Caco-2 (cell line): ENCODE measurements around the gene SRRT. TPM values are rescaled to one million over a fixed set of nuclear protein-coding genes. Genes with fewer than 3 reads are reported as not detected.

ENCODE experiments used
- BruUV-seq: library from RNA; stranded (reverse); fragments of 400-500 nt; replicated peaks from 2 replicates; lab custom pipeline; 2021; lab: Mats Ljungman, UMichigan
- CTCF ChIA-PET: fragments of 300-600 bp; sonication (Branson Sonifier 250); formaldehyde crosslinking; loops from one replicate; lab custom pipeline; 2022; ENCODE audit warnings: antibody characterized with exemption; lab: Charles Lee
- POLR2A ChIA-PET: fragments of 300-600 bp; sonication (Branson Sonifier 250); formaldehyde crosslinking; loops from one replicate; lab custom pipeline; 2022; ENCODE audit warnings: antibody characterized with exemption; lab: Charles Lee
- DNase-seq, 2 experiments: peaks; one replicate each; pipeline versions ENCODE4 v3.0.0 to v3.0.0-alpha.2; 2020 to 2022
- H3K27me3 ChIP-seq: replicated peaks from 2 replicates; pipeline ENCODE4 v1.6.0; 2011; ENCODE audit warnings: low read length; ENCODE audit not compliant: control insufficient read depth, insufficient read depth
- H3K36me3 ChIP-seq: 2 replicates; pipeline ENCODE4 v1.5.1; 2011; ENCODE audit warnings: low read length; ENCODE audit not compliant: control insufficient read depth, insufficient read depth
- H3K4me1 ChIP-seq: fragments of 250-450 bp; sonication (Bioruptor Pico); 2 replicates; pipeline ENCODE4 v1.5.1; 2020; ENCODE audit warnings: mild to moderate bottlenecking
- H3K4me3 ChIP-seq: 2 replicates; pipeline ENCODE4 v1.5.1; 2011; ENCODE audit warnings: low read depth, mild to moderate bottlenecking, control low read depth, low read length
- H3K9me3 ChIP-seq: fragments of 250-450 bp; sonication (Bioruptor Pico); 2 replicates; pipeline ENCODE4 v1.5.1; 2020; ENCODE audit warnings: mild to moderate bottlenecking, moderate library complexity
- H3K27ac Mint-ChIP-seq: one replicate; pipeline ENCODE4 v1.8.0; 2022; ENCODE audit warnings: mixed read lengths; ENCODE audit not compliant: unreplicated experiment
- H3K27me3 Mint-ChIP-seq: one replicate; pipeline ENCODE4 v1.8.0; 2022; ENCODE audit warnings: mixed read lengths; ENCODE audit not compliant: insufficient read depth, unreplicated experiment
- H3K36me3 Mint-ChIP-seq: one replicate; pipeline ENCODE4 v1.8.0; 2022; ENCODE audit warnings: mild to moderate bottlenecking, mixed read lengths; ENCODE audit not compliant: insufficient read depth, unreplicated experiment
- H3K4me1 Mint-ChIP-seq: one replicate; pipeline ENCODE4 v1.8.0; 2022; ENCODE audit warnings: low read depth, mixed read lengths; ENCODE audit not compliant: unreplicated experiment
- H3K4me3 Mint-ChIP-seq: one replicate; pipeline ENCODE4 v1.8.0; 2022; ENCODE audit warnings: mild to moderate bottlenecking, moderate library complexity, mixed read lengths; ENCODE audit not compliant: unreplicated experiment
- H3K9me3 Mint-ChIP-seq: one replicate; pipeline ENCODE4 v1.8.0; 2022; ENCODE audit warnings: mixed read lengths; ENCODE audit not compliant: unreplicated experiment
- CTCF ChIP-seq, 2 experiments: fragments of 200-600 bp in 1 of 2; IDR thresholded peaks; 1 replicate in 1 of 2; 2 replicates in 1 of 2; pipeline versions ENCODE4 v1.5.1 to v1.8.0; 2011 to 2022; ENCODE audit warnings: antibody characterized with exemption in 1 of 2, control low read depth in 1 of 2, inconsistent platforms in 1 of 2, low read depth in 1 of 2, low read length in 1 of 2, mild to moderate bottlenecking in 1 of 2, moderate library complexity in 1 of 2; ENCODE audit not compliant: insufficient read depth in 1 of 2, severe bottlenecking in 1 of 2, unreplicated experiment in 1 of 2
- intact Hi-C: fragments of 100-400 bp; cut with micrococcal nuclease; formaldehyde crosslinking; loops from one replicate; pipeline ENCODE4 v1.10.0; 2022; ENCODE audit not compliant: unreplicated experiment
- total RNA-seq: library from RNA; stranded (reverse); gene quantifications from 2 replicates; pipeline ENCODE4 v1.2.3, GENCODE V29; 2022

The SRRT gene
- total RNA-seq, 1 experiment from 2014 or later, result 211 TPM

GRCh38 chr7:100864263-100864845 lies 10.5 kb upstream of the SRRT start:
- Mint-ChIP-seq H3K4me3 (no peak overlapping the region), H3K9me3 (no peaks in the 10 kb centered on the region), H3K27ac (no peak overlapping the region), H3K27me3 (no peaks in the 10 kb centered on the region), H3K36me3 (peaks cover 71% of the 10 kb centered on the region), H3K4me1 (peaks cover 7% of the 10 kb centered on the region)
- ChIA-PET CTCF (interaction anchor here (0.6 to 0.7 kb wide), 2 partner anchors 36 to 179 kb away, joined by 4 to 8 read pairs; no protein-coding TSS in a partner anchor), POLR2A (interaction anchor here (0.6 kb wide), 1 partner anchor 37 kb away, joined by 5 read pairs; the partner anchor contains the start of gene EPHB4)
- intact Hi-C loops, result no loop called here
- no peak for DNase-seq
- Histone ChIP-seq H3K27me3 (no peaks in the 10 kb centered on the region), H3K36me3 (peaks cover 5% of the 10 kb centered on the region), H3K4me1 (peaks cover 17% of the 10 kb centered on the region), H3K4me3 (no peak overlapping the region), H3K9me3 (no peaks in the 10 kb centered on the region)
- BruUV-seq, result no TSS peak
- no peak for TF ChIP-seq CTCF (IDR thresholded peaks at IDR 0.05; ENCODE audit: insufficient read depth in 1 of 2, low read depth in 1 of 2, low read length in 1 of 2, severe bottlenecking in 1 of 2, unreplicated experiment in 1 of 2)

DNA sequence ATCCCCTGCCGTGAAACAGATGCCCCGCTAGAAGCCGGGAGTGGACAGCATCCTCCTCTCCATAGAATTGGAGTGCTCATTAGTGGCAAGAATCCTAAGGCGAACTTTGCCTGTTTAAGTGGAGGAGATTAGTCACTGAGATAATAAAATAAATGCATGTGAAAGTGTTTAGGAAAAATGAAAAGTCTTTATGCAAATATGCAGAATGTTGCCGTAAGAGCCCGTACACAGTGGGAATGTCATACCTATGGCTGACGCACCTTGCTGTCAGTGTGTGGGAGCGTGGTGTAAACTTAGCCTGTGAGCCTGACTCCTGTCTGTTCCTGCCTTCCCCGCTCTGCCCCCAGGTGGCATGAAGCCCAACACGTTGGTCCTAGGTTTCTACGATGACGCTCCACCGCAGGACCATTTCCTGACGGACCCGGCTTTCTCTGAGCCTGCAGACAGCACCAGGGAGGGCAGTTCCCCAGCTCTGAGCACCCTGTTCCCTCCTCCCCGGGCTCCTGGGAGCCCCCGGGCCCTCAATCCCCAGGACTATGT lies 9.5 kb upstream of the SRRT start:
- H3K27me3 Mint-ChIP-seq, result no peaks in the 10 kb centered on the region
- no peaks in the 10 kb centered on the region for H3K9me3 ChIP-seq
- intact Hi-C loops, result no loop called here
- ChIA-PET POLR2A (no interaction called here), CTCF (no interaction called here)
- TF ChIP-seq CTCF (IDR thresholded peaks at IDR 0.05; ENCODE audit: insufficient read depth in 1 of 2, low read depth in 1 of 2, low read length in 1 of 2, severe bottlenecking in 1 of 2, unreplicated experiment in 1 of 2), result no peak
- no peak overlapping the region for H3K27ac Mint-ChIP-seq
- H3K4me3 ChIP-seq, result no peak overlapping the region
- no peaks in the 10 kb centered on the region for H3K27me3 ChIP-seq
- no peaks in the 10 kb centered on the region for H3K9me3 Mint-ChIP-seq
- no peak overlapping the region for H3K4me3 Mint-ChIP-seq
- H3K4me1 ChIP-seq, result peaks cover 17% of the 10 kb centered on the region
- peaks cover 7% of the 10 kb centered on the region for H3K4me1 Mint-ChIP-seq
- peaks cover 66% of the 10 kb centered on the region for H3K36me3 Mint-ChIP-seq
- BruUV-seq, result no TSS peak
- peaks cover 5% of the 10 kb centered on the region for H3K36me3 ChIP-seq
- DNase-seq, result no peak

DNA sequence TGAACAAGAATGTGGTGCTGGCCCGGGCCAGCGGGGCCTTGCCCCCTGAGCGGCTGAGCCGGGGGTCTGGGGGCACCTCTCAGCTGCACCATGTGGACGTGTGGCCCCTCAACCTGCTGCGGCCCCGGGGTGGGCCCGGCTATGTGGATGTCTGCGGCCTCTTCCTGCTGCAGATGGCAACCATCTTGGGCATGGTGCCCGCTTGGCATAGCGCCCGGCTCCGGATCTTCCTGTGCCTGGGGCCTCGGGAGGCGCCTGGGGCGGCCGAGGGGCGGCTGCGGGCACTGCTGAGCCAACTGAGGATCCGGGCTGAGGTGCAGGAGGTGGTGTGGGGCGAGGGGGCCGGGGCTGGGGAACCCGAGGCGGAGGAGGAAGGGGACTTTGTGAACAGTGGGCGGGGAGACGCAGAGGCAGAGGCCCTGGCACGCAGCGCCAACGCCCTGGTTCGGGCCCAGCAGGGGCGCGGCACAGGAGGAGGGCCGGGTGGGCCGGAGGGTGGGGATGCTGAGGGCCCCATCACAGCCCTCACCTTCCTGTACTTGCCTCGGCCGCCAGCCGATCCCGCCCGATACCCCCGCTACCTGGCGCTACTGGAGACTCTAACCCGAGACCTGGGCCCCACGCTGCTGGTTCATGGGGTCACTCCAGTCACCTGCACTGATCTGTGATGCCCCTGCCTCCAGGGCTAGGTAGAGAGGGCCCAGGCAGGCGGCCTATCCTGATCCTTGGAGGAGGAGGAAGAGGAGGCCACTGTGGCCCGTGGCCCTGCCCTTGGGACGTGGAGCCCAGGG lies 8.8 kb upstream of the SRRT start:
- TF ChIP-seq CTCF (IDR thresholded peaks at IDR 0.05; ENCODE audit: insufficient read depth in 1 of 2, low read depth in 1 of 2, low read length in 1 of 2, severe bottlenecking in 1 of 2, unreplicated experiment in 1 of 2), result no peak
- no peaks in the 10 kb centered on the region for H3K27me3 ChIP-seq
- H3K9me3 ChIP-seq, result no peaks in the 10 kb centered on the region
- Mint-ChIP-seq H3K27ac (peak overlapping the region; percentile 88), H3K4me3 (peak overlapping the region; percentile 75), H3K27me3 (no peaks in the 10 kb centered on the region), H3K36me3 (peaks cover 66% of the 10 kb centered on the region), H3K9me3 (no peaks in the 10 kb centered on the region), H3K4me1 (peaks cover 7% of the 10 kb centered on the region)
- H3K4me1 ChIP-seq, result peaks cover 17% of the 10 kb centered on the region
- H3K4me3 ChIP-seq, result no peak overlapping the region
- DNase-seq, result no peak
- H3K36me3 ChIP-seq, result no peaks in the 10 kb centered on the region
- BruUV-seq, result no TSS peak
- intact Hi-C loops, result no loop called here
- CTCF ChIA-PET, result no interaction called here
- POLR2A ChIA-PET, result interaction anchor here (0.7 kb wide), 1 partner anchor 283 kb away, joined by 3 read pairs; no protein-coding TSS in a partner anchor
